H1 (cell line): ENCODE results near the gene SHISAL1. TPM values are rescaled to one million over a fixed set of nuclear protein-coding genes. Genes with fewer than 3 reads are reported as not detected.

Experiments
- CTCF ChIA-PET: fragments of 300-600 bp; sonication (Branson Sonifier 250); formaldehyde crosslinking; loops from one replicate; lab custom pipeline; 2021; ENCODE audit not compliant: partially characterized antibody; lab: Charles Lee
- POLR2A ChIA-PET: fragments of 300-600 bp; sonication (Branson Sonifier 250); formaldehyde crosslinking; loops from one replicate; lab custom pipeline; 2021; ENCODE audit warnings: inconsistent platforms; ENCODE audit not compliant: partially characterized antibody; lab: Charles Lee
- DNase-seq, 2 experiments: peaks; one replicate each; pipeline versions ENCODE4 v3.0.0 to v3.0.0-alpha.2; 2010 to 2022; ENCODE audit warnings: low spot score in 2 of 2, low read depth in 1 of 2, mixed read lengths in 1 of 2
- FAIRE-seq: peaks from 2 replicates; lab custom pipeline; 2011; peaks lifted over from hg19 to GRCh38; lab: Jason Lieb, UNC
- H2AFZ ChIP-seq: 2 replicates; pipeline ENCODE4 v1.8.1; 2012; ENCODE audit warnings: low read length, inconsistent platforms
- H2AK5ac ChIP-seq: 2 replicates; pipeline ENCODE4 v1.6.1; 2013; ENCODE audit warnings: low read depth, low read length
- H2BK120ac ChIP-seq: replicated peaks from 2 replicates; pipeline ENCODE3; 2013; ENCODE audit warnings: low read depth, low read length, inconsistent platforms
- H2BK12ac ChIP-seq: 2 replicates; pipeline ENCODE4 v1.6.1; 2013; ENCODE audit warnings: low read depth, low read length
- H2BK15ac ChIP-seq: 2 replicates; pipeline ENCODE4 v1.6.1; 2013; ENCODE audit warnings: low read length
- H2BK20ac ChIP-seq: 2 replicates; pipeline ENCODE4 v1.6.1; 2013; ENCODE audit warnings: low read length
- H2BK5ac ChIP-seq: 2 replicates; pipeline ENCODE4 v1.6.1; 2013; ENCODE audit warnings: low read depth, low read length
- H3K14ac ChIP-seq: 2 replicates; pipeline ENCODE4 v1.6.1; 2013; ENCODE audit warnings: inconsistent platforms; ENCODE audit not compliant: insufficient read length
- H3K18ac ChIP-seq: 2 replicates; pipeline ENCODE4 v1.6.1; 2013; ENCODE audit warnings: low read length; ENCODE audit errors: extremely low read depth
- H3K23ac ChIP-seq: 2 replicates; pipeline ENCODE4 v1.6.1; 2013; ENCODE audit warnings: inconsistent platforms; ENCODE audit not compliant: insufficient read length
- H3K23me2 ChIP-seq: 2 replicates; pipeline ENCODE4 v1.6.1; 2013; ENCODE audit warnings: low read depth, low read length
- H3K27ac ChIP-seq: 2 replicates; pipeline ENCODE4 v1.6.1; 2011; ENCODE audit warnings: low read depth, low read length, inconsistent platforms
- H3K27me3 ChIP-seq, 4 experiments: replicated peaks in 1 of 4; 1 replicate in 1 of 4; 2 replicates in 3 of 4; pipeline versions ENCODE4 v1.6.1 to v1.8.1; 2011 to 2013; ENCODE audit warnings: low read length in 3 of 4, mild to moderate bottlenecking in 3 of 4, inconsistent platforms in 2 of 4, mixed read lengths in 2 of 4, moderate library complexity in 1 of 4; ENCODE audit not compliant: control insufficient read depth in 3 of 4, insufficient read depth in 3 of 4; ENCODE audit errors: extremely low read depth in 1 of 4
- H3K36me3 ChIP-seq, 4 experiments: 2 replicates each; pipeline versions ENCODE4 v1.6.1 to v1.8.1; 2011 to 2013; ENCODE audit warnings: mild to moderate bottlenecking in 4 of 4, low read length in 3 of 4, moderate library complexity in 2 of 4, control low read depth in 1 of 4, inconsistent platforms in 1 of 4; ENCODE audit not compliant: insufficient read depth in 4 of 4, control insufficient read depth in 2 of 4
- H3K4ac ChIP-seq: replicated peaks from 2 replicates; pipeline ENCODE3; 2013; ENCODE audit warnings: low read length, low read depth, mixed read lengths, inconsistent platforms; ENCODE audit not compliant: insufficient read length
- H3K4me1 ChIP-seq, 4 experiments: replicated peaks in 1 of 4; 1 replicate in 1 of 4; 2 replicates in 3 of 4; pipeline versions ENCODE4 v1.6.1 to v1.8.1; 2011 to 2013; ENCODE audit warnings: low read length in 3 of 4, inconsistent platforms in 2 of 4, mixed read lengths in 1 of 4; ENCODE audit not compliant: insufficient read depth in 4 of 4, control insufficient read depth in 3 of 4
- H3K4me2 ChIP-seq, 2 experiments: 2 replicates each; pipeline versions ENCODE4 v1.6.1 to v1.8.1; 2011 to 2013; ENCODE audit warnings: low read depth in 2 of 2, low read length in 2 of 2, control low read depth in 1 of 2, inconsistent platforms in 1 of 2, mild to moderate bottlenecking in 1 of 2; ENCODE audit not compliant: insufficient read depth in 1 of 2
- H3K4me3 ChIP-seq, 4 experiments: fragments of 200-600, 300-600 bp in 1 of 4; sonication (generic), shearing (Covaris generic), sonication (Bioruptor Twin) in 1 of 4; 2 replicates each; pipeline versions ENCODE4 v1.5.1 to v1.8.1; 2011 to 2016; ENCODE audit warnings: low read length in 4 of 4, low read depth in 3 of 4, control low read depth in 2 of 4, inconsistent platforms in 2 of 4, mild to moderate bottlenecking in 2 of 4, mixed read lengths in 1 of 4, moderate library complexity in 1 of 4; ENCODE audit not compliant: insufficient read depth in 2 of 4; ENCODE audit errors: extremely low read depth in 1 of 4
- H3K56ac ChIP-seq: replicated peaks from 2 replicates; pipeline ENCODE3; 2013; ENCODE audit warnings: low read depth, mild to moderate bottlenecking, mixed read lengths, low read length, inconsistent platforms; ENCODE audit not compliant: insufficient read length
- H3K79me1 ChIP-seq: 2 replicates; pipeline ENCODE4 v1.6.1; 2013; ENCODE audit warnings: low read depth, low read length, control low read depth
- H3K79me2 ChIP-seq, 2 experiments: 2 replicates each; pipeline versions ENCODE4 v1.6.1 to v1.8.1; 2012 to 2013; ENCODE audit warnings: low read length in 2 of 2, mild to moderate bottlenecking in 2 of 2, inconsistent platforms in 1 of 2; ENCODE audit not compliant: insufficient read depth in 2 of 2, control insufficient read depth in 1 of 2
- H3K9ac ChIP-seq, 4 experiments: replicated peaks in 1 of 4; 1 replicate in 1 of 4; 2 replicates in 3 of 4; pipeline versions ENCODE4 v1.6.1 to v1.8.1; 2011 to 2013; ENCODE audit warnings: low read depth in 3 of 4, low read length in 3 of 4, control low read depth in 2 of 4, mild to moderate bottlenecking in 2 of 4, moderate library complexity in 2 of 4, inconsistent platforms in 1 of 4; ENCODE audit errors: extremely low read depth in 1 of 4
- H3K9me3 ChIP-seq, 2 experiments: 2 replicates each; pipeline versions ENCODE4 v1.6.1 to v1.8.1; 2012 to 2013; ENCODE audit warnings: mild to moderate bottlenecking in 2 of 2, moderate library complexity in 2 of 2, control low read depth in 1 of 2, inconsistent platforms in 1 of 2, low read depth in 1 of 2, low read length in 1 of 2, mixed read lengths in 1 of 2; ENCODE audit not compliant: insufficient read depth in 2 of 2
- H4K20me1 ChIP-seq, 2 experiments: replicated peaks in 1 of 2; 2 replicates each; pipeline versions ENCODE3 to v1.8.1; 2011 to 2013; ENCODE audit warnings: inconsistent platforms in 2 of 2, low read length in 2 of 2, mild to moderate bottlenecking in 1 of 2; ENCODE audit not compliant: insufficient read depth in 2 of 2, control insufficient read depth in 1 of 2
- H4K5ac ChIP-seq: 2 replicates; pipeline ENCODE4 v1.6.1; 2013; ENCODE audit warnings: low read length, low read depth, mixed read lengths, inconsistent platforms; ENCODE audit not compliant: insufficient read length
- H4K8ac ChIP-seq: 2 replicates; pipeline ENCODE4 v1.8.0; 2013; ENCODE audit warnings: mild to moderate bottlenecking, moderate library complexity, low read length, inconsistent platforms; ENCODE audit not compliant: insufficient read depth; ENCODE audit errors: extremely low read depth
- H4K91ac ChIP-seq: replicated peaks from 2 replicates; pipeline ENCODE3; 2013; ENCODE audit warnings: low read length, mixed read lengths, inconsistent platforms; ENCODE audit not compliant: insufficient read length
- CTCF ChIP-seq, 3 experiments: IDR thresholded peaks; 1 replicate in 2 of 3; 2 replicates in 1 of 3; pipeline versions ENCODE4 v1.5.1 to v1.6.1; 2011; ENCODE audit warnings: low read length in 3 of 3, mild to moderate bottlenecking in 3 of 3, inconsistent platforms in 2 of 3, low read depth in 1 of 3, moderate library complexity in 1 of 3; ENCODE audit not compliant: insufficient read depth in 1 of 3; ENCODE audit errors: control extremely low read depth in 1 of 3
- EGR1 ChIP-seq: IDR thresholded peaks from 2 replicates; pipeline ENCODE4 v1.6.1; 2011; ENCODE audit warnings: low read depth, low read length, borderline replicate concordance
- SP1 ChIP-seq: IDR thresholded peaks from 2 replicates; pipeline ENCODE4 v1.6.1; 2011; ENCODE audit warnings: low read depth, low read length
- SP4 ChIP-seq: IDR thresholded peaks from 2 replicates; pipeline ENCODE4 v1.6.1; 2012; ENCODE audit warnings: low read length, inconsistent platforms
- WGBS, 2 experiments: shearing (Covaris generic) in 1 of 2; methylation state at CpG; one replicate each; pipeline versions ENCODE4 v1.1.6 to v1.1.7; 2013 to 2015; ENCODE audit warnings: low lambda C conversion rate in 2 of 2, mixed read lengths in 2 of 2, inconsistent platforms in 1 of 2, low coverage in 1 of 2, missing lambda C conversion rate in 1 of 2; ENCODE audit not compliant: insufficient replicate concordance in 2 of 2, insufficient coverage in 1 of 2, insufficient read length in 1 of 2; ENCODE audit errors: extremely low coverage in 1 of 2, missing lambda C conversion rate in 1 of 2; 5-methylcytosine and 5-hydroxymethylcytosine counted together
- polyA plus RNA-seq, 7 experiments: library from polyadenylated mRNA; depleted of rRNA in 3 of 7; stranded (reverse) in 5 of 7; unstranded in 2 of 7; fragments of >200 nt in 5 of 7; fragments of 200-250 nt in 2 of 7; gene quantifications; 1 replicate in 5 of 7; 2 replicates in 1 of 7; 4 replicates in 1 of 7; pipeline versions ENCODE4 v1.2.1 to v1.2.3, GENCODE V29; 2011 to 2013; ENCODE audit warnings: missing spikeins in 2 of 7, mixed read lengths in 2 of 7
- total RNA-seq: library from RNA; stranded (reverse); fragmentation: NEBNext Ultra II Directional; extraction: Animal tissue kit (Norgen Biotek cat#: 25700); gene quantifications from 2 replicates; pipeline ENCODE4 v1.2.1, GENCODE V29; 2021

The SHISAL1 gene
- total and polyA plus RNA-seq, 2 of the 8 experiments (the other 6 are each of a cell fraction or from before 2014, with no cell fraction given), result 3.7 to 5.8 TPM

- H3K79me1 ChIP-seq, result no peaks in the 10 kb centered on the region
- no peak overlapping the region for H2BK12ac ChIP-seq
- H4K20me1 ChIP-seq, result peaks cover 0 to 5% of the 10 kb centered on the region in 2 experiments
- H3K4me1 ChIP-seq, result peaks cover 0 to 4% (median 2%) of the 10 kb centered on the region in 4 experiments; a peak in 6 of 7 replicates
- no peak overlapping the region for H3K4ac ChIP-seq
- no peak overlapping the region for H3K9ac ChIP-seq
- no peaks in the 10 kb centered on the region for H3K27me3 ChIP-seq
- H2AFZ ChIP-seq, result no peak overlapping the region
- no peaks in the 10 kb centered on the region for H3K79me2 ChIP-seq
- no peak for FAIRE-seq
- H3K56ac ChIP-seq, result no peak overlapping the region
- no peak overlapping the region for H3K27ac ChIP-seq
- POLR2A ChIA-PET, result no interaction called here
- no peak overlapping the region for H2AK5ac ChIP-seq
- H3K4me3 ChIP-seq, result no peak overlapping the region
- no peak overlapping the region for H2BK5ac ChIP-seq
- CTCF ChIA-PET, result interaction anchor here (0.8 to 2.8 kb wide), 4 partner anchors 12 to 278 kb away, joined by 3 to 14 read pairs (median 3); no protein-coding TSS in a partner anchor
- no peak overlapping the region for H4K91ac ChIP-seq
- no peak overlapping the region for H4K8ac ChIP-seq
- peaks cover 6% of the 10 kb centered on the region; the same call in 1 of the 2 replicates for H3K23me2 ChIP-seq
- no peak for DNase-seq
- H2BK120ac ChIP-seq, result no peak overlapping the region
- no peak overlapping the region for H4K5ac ChIP-seq
- no peaks in the 10 kb centered on the region for H3K36me3 ChIP-seq
- H2BK15ac ChIP-seq, result no peak overlapping the region
- H3K4me2 ChIP-seq, result no peak overlapping the region; a peak in 1 of 4 replicates
- WGBS, 2 experiments, result 79% methylated on average over 11 of the region's 11 CpGs; no CpG with 5 or more reads in 1 of the 2 experiments
- H3K23ac ChIP-seq, result no peak overlapping the region
- no peak overlapping the region for H2BK20ac ChIP-seq
- H3K18ac ChIP-seq, result no peak overlapping the region
- TF ChIP-seq SP1 (no peak), SP4 (no peak), CTCF (IDR thresholded peaks at IDR 0.05; ENCODE audit: control extremely low read depth in 1 of 3, insufficient read depth in 1 of 3, low read depth in 1 of 3, low read length in 3 of 3) (no peak), EGR1 (no peak)
- no peaks in the 10 kb centered on the region for H3K9me3 ChIP-seq
- H3K14ac ChIP-seq, result no peak overlapping the region
These were observed 40.9 kb downstream of the SHISAL1 start for GRCh38 chr22:44271732-44272400.
